Measurements from ENCODE around the gene HMGCS1. TPM values are rescaled to one million over a fixed set of nuclear protein-coding genes. Genes with fewer than 3 reads are reported as not detected.

Gene HMGCS1
- total and polyA plus RNA-seq, 2 of the 8 experiments (the other 6 are each of a cell fraction or from before 2014, with no cell fraction given) = 63.6 to 236 TPM

DNA sequence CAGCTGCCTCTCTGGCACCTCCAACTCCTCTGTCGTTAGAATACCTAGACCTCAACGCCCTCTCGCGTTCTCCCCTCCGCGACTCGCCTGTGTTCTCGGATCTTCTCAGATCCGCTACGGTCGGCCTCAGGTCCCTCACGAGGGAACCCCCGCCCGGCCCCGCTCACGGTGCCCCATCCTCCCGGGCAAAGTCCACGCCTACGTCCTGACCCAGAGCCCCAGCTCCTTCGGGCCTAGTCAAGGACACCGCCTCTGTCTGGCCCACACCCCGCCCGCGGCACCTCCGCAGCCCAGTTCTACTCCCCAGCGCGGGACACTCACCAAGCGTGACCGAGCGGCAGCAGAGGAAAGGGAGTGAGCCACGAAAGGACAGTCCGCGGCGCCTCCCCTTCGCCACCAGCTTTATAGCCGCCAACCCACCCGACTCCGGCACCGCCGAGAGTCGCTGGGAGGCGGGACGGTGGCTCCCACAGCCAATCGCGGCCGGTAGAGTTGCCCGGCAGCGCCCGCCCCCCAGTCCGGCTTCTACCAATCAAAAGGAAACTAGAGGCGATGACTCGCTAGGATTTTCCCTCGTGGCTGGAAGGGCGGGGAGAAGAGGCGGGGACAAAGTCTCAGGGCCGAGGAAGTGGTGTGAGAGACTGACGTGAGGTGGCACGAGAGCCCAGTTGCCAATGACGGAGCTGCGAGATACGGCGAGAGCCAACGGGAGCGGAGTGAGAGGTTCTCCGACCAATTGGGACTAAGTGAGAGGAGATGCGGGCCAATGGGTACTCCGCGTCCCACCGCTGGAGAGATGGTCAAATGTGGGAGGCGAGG lies at the start of gene HMGCS1 (continued):
- peak; percentile 79 for TF ChIP-seq TAF1 (IDR thresholded peaks at IDR 0.05; ENCODE audit: low read depth, low read length)
- TF ChIP-seq CREB1 (IDR thresholded peaks at IDR 0.05) = peak; percentile 87
- peak; percentile 68 for TF ChIP-seq BRCA1 (IDR thresholded peaks at IDR 0.05; ENCODE audit: low read depth, low read length)
- TF ChIP-seq, protein P1, sequence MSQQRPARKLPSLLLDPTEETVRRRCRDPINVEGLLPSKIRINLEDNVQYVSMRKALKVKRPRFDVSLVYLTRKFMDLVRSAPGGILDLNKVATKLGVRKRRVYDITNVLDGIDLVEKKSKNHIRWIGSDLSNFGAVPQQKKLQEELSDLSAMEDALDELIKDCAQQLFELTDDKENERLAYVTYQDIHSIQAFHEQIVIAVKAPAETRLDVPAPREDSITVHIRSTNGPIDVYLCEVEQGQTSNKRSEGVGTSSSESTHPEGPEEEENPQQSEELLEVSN (IDR thresholded peaks at IDR 0.05) = peak; percentile 82
- TF ChIP-seq ASH2L (IDR thresholded peaks at IDR 0.05; ENCODE audit: low read length) = peak; percentile 74
- peak; percentile 95 for TF ChIP-seq CHD2 (IDR thresholded peaks at IDR 0.05; ENCODE audit: low read length)
- TF ChIP-seq TBP (IDR thresholded peaks at IDR 0.05; ENCODE audit: low read depth, low read length) = peak; percentile 78
- TF ChIP-seq TEAD4 (IDR thresholded peaks at IDR 0.05; ENCODE audit: low read depth, low read length) = no peak
- TF ChIP-seq KDM4A (IDR thresholded peaks at IDR 0.05; ENCODE audit: low read depth, low read length, severe bottlenecking) = peak; percentile 75
- peak; percentile 71 for TF ChIP-seq TAF7 (optimal IDR thresholded peaks at IDR 0.05; ENCODE audit: borderline replicate concordance, low read depth, low read length)

Measured in H1 (cell line).